Measurements from ENCODE around the gene CARHSP1. TPM values are rescaled to one million over a fixed set of nuclear protein-coding genes. Genes with fewer than 3 reads are reported as not detected.
"Not testable (repeated sequence)": the region's sequence is repeated elsewhere in the genome, so short reads cannot be mapped to it uniquely, and the experiment has no call there.

Gene CARHSP1
- total RNA-seq, 1 donor from 2014 or later, result 26.0 TPM

DNA sequence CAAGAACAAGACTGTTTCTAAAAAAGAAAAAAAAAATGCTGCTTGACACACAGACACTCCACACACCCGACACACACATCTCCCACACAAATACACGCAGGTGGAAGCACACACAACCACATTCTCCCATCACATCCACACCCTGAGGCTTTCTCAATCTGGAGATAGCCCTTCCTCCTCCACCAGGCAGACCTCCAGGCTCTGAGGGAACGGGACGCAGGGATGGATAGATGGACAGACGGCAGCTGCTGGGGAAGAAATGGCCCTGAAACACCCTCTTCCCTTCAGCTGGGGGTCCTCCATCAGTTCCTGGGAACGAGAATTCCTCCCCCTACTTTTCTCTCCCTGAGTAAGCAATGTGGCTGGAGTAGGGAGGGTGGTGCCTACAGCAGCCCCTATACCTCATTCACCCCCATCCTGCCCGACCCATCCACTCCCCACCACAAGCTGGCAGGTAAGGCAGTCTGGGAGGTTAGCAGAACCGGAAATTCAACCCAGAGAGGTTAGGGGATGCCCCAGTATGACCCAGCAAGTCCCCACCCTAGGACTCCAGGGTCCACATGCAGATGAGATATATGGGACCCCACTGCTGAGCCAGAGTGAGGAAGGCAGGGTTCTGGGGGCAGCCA is 9.2 kb upstream of the CARHSP1 start:
- intact Hi-C loops (cut with DNase I), result no loop called here
- ATAC-seq (ENCODE audit: poor library complexity) (no peak), DNase-seq (no peak)

DNA sequence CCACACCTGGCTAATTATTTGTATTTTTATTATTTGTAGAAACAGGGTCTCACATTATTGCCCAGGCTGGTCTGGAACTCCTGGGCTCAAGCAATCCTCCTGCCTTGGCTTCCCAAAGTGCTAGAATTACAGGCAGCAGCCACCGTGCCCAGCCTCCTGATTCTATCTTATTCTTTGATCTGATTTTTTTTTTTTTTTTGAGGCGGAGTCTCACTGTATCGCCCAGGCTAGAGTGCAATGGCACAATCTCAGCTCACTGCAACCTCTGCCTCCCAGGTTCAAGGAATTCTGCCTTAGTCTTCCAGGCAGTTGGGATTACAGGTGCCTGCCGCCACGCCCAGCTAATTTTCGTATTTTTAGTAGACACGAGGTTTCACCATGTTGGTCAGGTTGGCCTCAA is 6.5 kb upstream of the CARHSP1 start:
- intact Hi-C loops (cut with DNase I); DNase-seq; ATAC-seq (ENCODE audit: poor library complexity): not testable (repeated sequence)

DNA sequence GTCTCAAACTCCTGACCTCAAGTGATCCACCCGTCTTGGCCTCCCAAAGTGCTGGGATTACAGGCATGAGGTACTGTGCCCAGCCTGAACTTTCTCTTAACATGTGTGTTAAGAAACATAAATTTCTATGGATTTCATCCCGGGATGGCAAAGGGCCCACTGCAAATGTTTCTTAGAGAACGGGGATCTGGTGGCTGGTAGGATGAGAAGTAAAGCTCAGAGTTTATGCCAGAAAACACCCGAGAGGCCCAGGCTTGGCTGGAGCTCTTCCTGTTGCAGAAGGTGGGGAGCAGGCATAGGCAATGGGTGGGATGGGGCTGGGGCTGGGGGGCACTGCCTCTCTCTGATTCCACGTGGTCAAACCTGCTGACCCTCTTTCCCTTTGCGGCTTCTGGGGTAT is 5.6 kb upstream of the CARHSP1 start:
- intact Hi-C loops (cut with DNase I), result no loop called here
- ATAC-seq (ENCODE audit: poor library complexity) (no peak), DNase-seq (no peak)

DNA sequence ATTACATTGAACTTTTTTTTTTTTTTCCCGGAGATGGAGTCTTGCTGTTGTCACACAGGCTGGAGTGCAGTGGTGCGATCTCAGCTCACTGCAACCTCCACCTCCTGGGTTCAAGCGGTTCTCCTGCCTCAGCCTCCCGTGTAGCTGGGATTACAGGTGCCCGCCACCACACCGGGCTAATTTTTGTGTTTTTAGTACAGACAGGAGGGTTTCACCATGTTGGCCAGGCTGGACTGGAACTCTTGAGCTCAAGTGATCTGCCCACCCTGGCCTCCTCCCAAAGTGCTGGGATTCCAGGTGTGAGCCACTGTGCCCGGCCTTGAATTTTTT is 5.0 kb upstream of the CARHSP1 start:
- intact Hi-C loops (cut with DNase I); DNase-seq; ATAC-seq (ENCODE audit: poor library complexity): not testable (repeated sequence)

DNA sequence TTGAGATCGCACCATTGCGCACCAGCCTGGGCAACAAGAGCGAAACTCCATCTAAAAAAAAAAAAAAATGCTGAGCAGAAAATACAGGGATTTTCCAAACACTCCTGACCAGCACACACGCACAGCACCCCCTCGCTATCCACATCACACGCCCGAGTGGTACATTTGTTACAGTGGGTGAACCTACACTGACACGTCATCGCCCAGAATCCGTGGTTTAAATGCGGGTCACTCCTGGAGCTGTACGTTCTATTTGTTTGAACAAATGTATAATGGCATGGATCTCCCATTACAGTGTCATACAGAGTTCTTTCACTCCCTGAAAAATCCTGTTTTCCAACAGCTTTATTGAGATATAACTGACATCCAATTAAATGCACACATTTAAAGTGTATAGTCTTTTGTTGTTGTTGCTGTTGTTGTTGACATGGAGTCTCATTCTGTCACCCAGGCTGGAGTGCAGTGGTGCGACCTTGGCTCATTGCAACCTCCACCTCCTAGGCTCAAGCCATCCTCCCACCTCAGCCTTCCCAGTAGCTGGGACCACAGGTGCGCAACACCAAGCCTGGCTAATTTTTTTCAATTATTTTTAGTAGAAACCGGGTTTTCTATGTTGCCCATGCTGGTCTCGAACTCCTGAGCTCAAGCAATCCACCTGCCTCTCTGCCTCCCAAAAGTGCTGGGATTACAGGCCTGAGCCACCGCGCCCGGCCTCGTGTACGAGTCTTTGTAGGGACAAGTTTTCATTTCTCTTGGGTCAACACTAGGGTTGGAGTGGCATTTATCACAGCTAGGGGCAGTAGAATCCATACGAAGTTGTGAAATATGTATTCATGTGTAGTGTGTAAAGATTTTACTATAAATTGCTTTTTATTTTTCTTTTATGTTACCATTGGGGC is 4.4 kb upstream of the CARHSP1 start:
- no peak for DNase-seq
- no peak for ATAC-seq (ENCODE audit: poor library complexity)
- intact Hi-C loops (cut with DNase I), result no loop called here

DNA sequence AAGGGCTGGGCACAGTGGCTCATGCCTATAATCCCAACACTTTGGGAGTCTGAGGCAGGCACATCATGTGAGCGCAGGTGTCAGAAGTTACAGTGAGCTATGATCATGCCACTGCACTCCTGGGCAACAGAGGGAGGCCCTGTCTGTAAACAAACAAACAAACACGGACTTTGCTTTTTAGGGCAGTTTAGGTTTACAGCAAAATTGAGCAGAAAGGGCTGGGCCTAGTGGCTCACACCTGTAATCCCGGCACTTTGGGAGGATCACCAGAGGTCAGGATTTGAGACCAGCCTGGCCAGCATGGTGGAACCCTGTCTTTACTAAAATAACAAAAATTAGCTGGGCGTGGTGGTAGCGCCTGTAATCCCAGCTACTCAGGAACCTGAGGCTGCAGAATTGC is 3.3 kb upstream of the CARHSP1 start:
- ATAC-seq (ENCODE audit: poor library complexity), result no peak
- no peak for DNase-seq
- intact Hi-C loops (cut with DNase I), result no loop called here

DNA sequence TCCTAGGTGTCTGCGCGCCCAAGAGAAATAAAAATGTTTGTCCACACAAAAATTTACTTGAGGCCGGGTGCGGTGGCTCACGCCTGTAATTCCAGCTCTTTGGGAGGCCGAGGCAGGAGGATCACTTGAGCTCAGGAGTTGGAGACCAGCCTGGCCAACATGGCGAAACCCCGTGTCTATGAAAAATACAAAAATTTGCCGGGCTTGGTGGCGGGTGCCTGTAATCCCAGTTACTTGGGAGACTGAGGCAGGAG is 1.1 kb upstream of the CARHSP1 start:
- DNase-seq; ATAC-seq (ENCODE audit: poor library complexity); intact Hi-C loops (cut with DNase I): not testable (repeated sequence)

DNA sequence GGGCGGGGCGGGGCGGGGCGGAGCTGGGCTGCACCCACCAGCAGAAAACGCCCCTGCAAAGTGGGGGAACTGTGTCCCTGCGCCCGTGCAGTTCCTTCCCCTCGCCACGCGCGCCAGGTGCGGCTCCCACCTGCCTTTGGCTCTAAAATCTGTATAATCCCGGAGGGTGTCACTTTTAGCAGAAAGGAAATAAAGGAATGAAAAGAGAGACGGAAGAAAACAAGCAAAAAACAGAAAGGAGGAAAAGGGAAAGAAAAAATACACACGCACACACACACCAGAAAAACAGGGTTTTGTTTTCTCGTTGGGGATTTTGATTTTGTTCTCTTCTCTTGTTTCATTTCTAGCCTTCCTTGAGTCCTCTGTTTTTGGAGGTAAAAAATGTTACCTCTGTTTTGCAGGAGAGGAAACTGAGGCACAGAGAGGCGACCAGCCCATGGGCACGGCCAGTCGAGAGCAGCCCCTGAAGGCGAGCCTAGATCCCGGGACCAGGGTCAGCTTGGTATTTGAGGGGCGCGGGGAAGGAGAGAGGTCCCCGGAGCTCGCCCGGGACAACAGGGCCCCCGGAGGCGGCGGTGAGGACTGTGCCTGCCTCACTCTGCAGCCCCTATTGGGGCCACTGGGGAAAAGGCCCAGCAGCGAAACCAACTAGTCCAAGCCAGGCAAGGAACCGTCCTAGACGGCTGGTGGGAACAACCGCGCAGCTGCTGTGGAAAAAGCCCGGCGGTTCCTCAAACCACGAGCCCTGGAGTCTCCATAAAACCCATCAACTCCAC is 594 bp upstream of the CARHSP1 start:
- intact Hi-C loops (cut with DNase I), result no loop called here
- ATAC-seq (ENCODE audit: poor library complexity), result no peak

DNA sequence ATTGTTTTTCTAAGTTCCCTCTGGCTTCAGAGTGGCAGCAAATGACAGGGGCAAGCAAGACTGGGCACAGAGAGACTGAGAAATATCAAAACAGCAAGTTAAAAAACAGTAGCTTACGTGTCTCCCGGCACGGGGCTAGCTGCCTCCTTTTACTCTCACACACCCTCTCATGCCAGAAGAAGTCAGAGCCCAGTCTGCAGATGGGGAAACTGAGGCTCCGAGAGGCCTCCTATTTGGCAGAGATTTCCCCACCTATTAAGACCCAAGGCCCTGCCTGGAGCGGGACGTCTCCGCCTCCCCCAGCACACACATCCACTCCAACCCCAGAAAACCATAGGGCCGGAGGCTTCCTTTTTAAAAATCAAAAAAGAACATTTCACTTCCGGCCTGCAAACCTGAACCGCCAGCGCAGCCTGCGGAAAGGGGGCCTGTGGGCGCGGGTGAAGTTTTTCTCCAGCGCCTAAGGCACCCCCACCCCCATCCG is 832 bp downstream of the CARHSP1 start:
- ATAC-seq (ENCODE audit: poor library complexity) (no peak), DNase-seq (no peak)
- intact Hi-C loops (cut with DNase I), result no loop called here

More for the DNA sequence above, 594 bp upstream of the CARHSP1 start:
- DNase-seq, result no peak

DNA sequence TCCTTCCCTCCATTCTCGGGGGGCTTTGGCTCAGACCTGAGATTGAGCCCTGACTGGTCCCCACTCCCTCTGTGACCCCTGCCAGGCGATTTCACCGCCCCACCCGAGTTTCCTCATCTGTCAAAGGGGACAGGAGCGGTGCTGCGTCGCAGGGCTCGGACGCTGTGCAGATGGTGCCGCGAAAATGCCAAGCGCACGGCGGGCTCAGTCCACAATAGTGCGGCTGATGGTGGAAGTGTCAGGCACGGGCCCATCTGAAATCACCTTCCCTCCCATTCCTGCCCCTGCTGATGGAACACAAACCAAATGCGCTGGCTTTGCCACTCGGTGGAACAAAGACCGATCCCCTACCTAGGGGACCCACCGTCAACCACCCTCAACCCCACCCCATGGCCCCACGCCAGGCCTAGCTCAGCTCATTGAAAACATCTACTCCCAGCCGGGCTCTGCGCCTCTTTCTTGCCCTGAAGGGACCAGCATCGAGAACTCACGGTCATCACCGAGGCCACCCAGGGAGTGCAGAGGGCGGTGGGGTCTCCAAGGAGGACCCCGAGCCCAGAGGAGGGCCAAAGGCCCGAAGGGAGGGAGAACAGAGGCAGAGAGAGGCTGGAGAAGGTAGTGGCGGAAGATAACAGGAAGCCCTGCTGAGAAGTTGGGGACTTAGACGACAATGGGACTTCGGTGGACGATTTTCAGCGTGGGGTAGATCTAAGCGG is 1.4 kb downstream of the CARHSP1 start:
- intact Hi-C loops (cut with DNase I), result no loop called here
- DNase-seq (peak; percentile 72), ATAC-seq (ENCODE audit: poor library complexity) (no peak)

DNA sequence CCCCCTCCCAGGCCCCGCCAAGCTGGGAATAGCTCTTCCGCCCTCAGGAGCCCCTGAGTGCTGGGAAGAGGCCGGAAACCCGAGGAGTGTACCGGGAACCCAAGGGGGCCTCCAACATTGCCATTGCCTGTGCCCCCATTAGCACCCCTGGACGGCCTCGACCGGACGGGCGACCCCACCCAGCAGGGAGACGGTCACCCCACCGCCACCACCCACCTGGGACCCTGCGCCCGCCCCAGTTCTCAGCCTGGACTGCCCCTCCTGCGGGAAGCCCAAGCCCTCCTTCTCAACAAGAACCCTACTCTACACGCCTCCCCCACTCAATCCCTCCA is 2.0 kb downstream of the CARHSP1 start:
- no peak for DNase-seq
- intact Hi-C loops (cut with DNase I), result no loop called here
- no peak for ATAC-seq (ENCODE audit: poor library complexity)

DNA sequence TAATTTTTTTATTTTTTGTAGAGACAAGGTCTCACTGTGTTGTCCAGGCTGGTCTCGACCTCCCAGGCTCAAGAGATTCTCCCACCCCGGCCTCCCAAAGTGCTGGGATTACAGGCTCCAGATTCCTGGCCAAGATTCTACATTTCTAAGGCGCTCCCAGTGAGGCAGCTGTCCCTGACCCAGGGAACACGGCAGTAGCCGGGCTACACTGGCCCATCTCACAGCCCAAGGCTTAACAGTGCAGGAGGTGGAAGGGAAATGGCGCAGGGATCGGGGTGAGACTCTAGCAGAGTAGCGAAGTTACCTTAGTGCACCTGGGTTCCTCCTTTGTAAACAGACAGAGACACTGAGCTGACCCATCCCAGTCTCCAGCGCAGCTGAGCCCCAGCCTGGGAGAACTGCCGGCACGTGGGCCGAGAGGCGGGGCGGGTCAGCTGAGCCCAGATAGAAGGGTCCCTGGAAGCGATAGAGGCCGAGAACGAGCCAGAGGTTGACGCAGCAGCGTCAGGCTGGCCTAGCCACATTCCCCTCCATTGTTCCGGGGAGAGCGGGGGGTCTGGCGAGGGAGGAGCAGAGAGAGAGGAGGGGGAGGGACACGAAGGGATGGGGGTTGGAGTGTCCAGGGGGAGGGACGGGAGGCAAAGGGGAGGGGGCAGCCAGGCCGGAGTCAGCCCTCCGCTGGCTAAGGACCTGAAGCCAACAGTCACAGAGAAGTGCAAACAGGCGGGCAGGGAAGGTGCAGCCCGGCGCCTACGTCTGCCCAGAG is 2.5 kb downstream of the CARHSP1 start:
- DNase-seq, result peak; percentile 76
- intact Hi-C loops (cut with DNase I), result no loop called here
- ATAC-seq (ENCODE audit: poor library complexity), result peak; percentile 9

DNA sequence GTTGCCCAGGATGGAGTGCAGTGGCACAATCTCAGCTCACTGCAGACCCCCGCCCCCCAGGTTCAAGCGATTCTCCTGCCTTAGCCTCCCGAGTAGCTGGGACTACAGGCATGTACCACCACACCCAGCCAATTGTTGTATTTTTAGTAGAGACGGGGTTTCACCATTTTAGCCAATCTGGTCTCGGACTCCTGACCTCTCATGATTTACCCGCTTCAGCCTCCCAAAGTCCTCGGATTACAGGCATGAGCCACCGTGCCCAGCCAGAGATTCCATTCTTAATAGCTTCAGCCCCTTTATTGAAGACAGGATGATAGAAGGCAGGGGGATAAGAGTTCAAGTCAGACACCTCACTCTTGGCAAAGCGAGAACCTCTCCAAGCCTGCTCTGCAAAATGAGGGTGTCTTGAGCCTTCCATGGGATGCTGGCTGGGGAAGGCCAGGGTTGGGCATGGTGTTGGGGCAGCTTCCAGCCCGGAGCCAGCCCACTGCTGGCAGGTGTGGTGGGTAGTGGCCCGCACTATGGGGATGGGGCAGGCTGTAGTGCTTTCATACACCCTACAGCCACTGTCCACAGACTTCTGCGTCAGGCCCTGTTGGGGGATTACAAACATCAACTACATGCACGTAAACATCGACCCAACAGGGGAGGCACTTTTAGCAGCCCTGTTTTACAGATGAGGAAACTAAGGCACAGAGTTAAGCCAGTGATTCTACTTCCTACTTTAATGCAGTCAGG is 3.5 kb downstream of the CARHSP1 start:
- DNase-seq (no peak), ATAC-seq (ENCODE audit: poor library complexity) (no peak)
- intact Hi-C loops (cut with DNase I), result no loop called here

DNA sequence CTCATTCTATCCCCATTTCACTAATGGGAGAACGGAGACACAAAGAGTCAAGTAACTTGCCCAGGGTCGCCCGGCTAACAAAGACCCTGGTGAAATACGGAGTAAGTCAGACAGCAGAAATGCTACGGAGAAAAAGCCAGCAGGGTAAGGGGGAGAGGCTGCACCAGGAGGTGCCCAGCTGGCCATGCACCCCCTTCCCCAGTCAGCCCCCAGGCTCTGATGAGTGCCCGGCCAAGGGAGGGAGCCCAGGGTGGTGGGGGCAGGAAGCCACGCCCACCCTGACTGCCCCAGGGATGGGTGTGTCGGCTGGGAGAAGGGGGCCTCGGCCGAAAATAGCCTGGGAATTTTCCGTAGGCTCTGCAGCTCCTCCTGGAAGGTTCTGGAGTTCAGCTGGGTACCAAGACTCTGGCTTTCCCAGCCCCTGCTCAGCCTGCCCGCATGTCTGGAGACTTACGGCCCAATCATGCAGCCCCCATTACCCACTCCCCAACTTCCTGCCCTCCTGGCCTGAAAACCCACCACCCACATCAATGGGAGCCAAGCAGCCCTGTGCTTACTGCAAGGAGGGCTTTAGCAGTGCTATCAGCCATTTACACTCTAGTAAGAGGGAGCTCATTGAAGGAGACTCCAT is 4.2 kb downstream of the CARHSP1 start:
- intact Hi-C loops (cut with DNase I), result no loop called here
- no peak for ATAC-seq (ENCODE audit: poor library complexity)
- peak; percentile 48 for DNase-seq

DNA sequence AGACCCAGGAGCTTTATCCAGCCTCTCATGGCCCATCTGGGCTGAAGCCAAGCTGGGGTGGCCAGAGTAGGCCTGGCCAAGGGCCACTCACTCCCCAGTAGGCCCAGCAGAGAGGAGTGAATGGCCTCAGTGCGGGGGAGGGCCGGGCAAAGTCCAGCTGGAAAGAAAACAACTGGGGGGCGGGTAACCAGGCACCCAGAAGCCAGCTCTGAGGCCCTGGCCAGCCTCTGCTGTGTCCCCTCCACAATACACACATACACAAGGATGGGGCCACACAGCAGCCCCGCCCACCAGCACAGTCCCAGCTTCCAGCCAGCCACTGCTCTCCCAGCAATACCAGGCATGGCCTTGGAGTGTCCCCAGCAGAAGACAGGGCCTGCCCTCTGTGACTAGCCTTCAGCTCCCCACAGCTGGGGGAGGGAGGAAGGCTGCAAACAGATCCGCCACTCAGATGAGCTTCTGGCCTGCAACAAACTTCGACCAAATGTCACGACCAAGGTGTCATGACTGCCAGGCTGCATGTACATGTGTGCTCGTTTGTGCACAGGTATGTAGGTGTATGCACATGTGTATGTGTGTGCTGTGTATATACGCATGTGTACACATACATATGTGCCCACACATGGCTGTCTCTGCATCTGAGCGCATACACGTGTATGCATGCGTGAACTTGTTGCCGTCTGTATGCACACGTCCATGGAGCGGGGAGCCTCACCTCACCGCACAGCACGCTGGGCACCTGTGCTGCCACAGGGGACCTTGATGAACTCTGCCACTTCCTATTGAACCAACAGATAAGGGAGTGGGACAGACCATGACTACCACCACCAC is 5.0 kb downstream of the CARHSP1 start:
- intact Hi-C loops (cut with DNase I), result no loop called here
- DNase-seq (peak; percentile 75), ATAC-seq (ENCODE audit: poor library complexity) (peak; percentile 26)

DNA sequence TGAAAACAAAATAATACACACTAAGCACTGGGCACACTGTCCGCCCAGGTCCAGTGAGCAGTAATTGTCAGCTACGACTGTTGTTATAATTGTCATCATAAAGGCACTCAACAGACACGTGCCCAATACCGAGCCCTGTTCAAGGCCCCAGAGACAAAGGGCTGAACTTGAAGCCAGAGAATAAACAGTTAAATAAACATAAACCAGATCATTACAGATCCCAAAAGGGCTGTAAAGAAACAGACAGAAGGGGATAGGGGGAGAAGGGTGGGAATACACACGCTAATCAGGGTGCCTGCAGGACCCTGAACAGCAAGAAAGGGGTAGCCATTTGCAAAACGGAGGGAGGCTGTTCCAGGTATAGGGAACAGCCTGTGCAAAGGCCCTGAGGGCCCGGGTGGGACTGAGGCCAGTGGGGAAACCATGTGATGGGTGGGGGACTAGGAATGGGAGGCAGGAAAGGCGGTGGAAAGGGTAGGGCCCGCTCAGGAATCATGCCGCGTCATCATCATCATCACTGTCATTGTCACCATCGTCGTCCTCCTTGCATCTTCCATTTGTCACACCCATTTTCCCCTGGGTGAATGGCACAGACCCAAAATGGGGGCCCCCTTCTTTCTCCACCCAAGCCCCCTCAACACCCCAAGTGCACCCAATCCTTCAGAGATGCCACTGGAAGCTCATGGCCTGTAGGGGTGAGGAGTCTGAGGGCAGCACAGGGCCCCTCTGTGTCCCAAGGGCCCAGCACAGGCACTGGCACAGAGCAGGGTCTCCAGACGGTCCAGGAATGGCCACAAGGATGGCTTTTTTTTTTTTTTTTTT is 6.3 kb downstream of the CARHSP1 start:
- ATAC-seq (ENCODE audit: poor library complexity) (no peak), DNase-seq (peak; percentile 25)
- intact Hi-C loops (cut with DNase I), result no loop called here
